ENCODE data around the gene TIGD3.

Gene TIGD3

GRCh38 chr11:65399249-65399648, 44.7 kb downstream of the TIGD3 start:
- Histone ChIP-seq H3K4me2 (ENCODE audit: low read length) (no peak overlapping the region), H3K27ac (ENCODE audit: low read depth, low read length, poor library complexity, severe bottlenecking) (no peak overlapping the region), H3K27me3 (ENCODE audit: insufficient read depth, low read length) (no peaks in the 10 kb centered on the region), H3K9me3 (ENCODE audit: low read length) (no peaks in the 10 kb centered on the region), H2AFZ (ENCODE audit: low read length) (no peak overlapping the region), H4K20me1 (ENCODE audit: insufficient read depth, low read length) (no peaks in the 10 kb centered on the region), H3K79me2 (ENCODE audit: insufficient read depth, low read length) (no peaks in the 10 kb centered on the region), H3K9ac (ENCODE audit: low read length) (no peak overlapping the region), H3K9me2 (ENCODE audit: low read depth, low read length) (no peaks in the 10 kb centered on the region), H3K36me3 (ENCODE audit: insufficient read depth, low read length) (peaks cover 75% of the 10 kb centered on the region), H3K4me3 (ENCODE audit: low read depth, low read length, poor library complexity, severe bottlenecking) (no peak overlapping the region), H3K4me1 (ENCODE audit: insufficient read depth, low read length, severe bottlenecking) (peaks cover 15% of the 10 kb centered on the region), H3F3A (ENCODE audit: insufficient read depth, low read length) (peaks cover 11% of the 10 kb centered on the region)
- TF ChIP-seq, protein P1, sequence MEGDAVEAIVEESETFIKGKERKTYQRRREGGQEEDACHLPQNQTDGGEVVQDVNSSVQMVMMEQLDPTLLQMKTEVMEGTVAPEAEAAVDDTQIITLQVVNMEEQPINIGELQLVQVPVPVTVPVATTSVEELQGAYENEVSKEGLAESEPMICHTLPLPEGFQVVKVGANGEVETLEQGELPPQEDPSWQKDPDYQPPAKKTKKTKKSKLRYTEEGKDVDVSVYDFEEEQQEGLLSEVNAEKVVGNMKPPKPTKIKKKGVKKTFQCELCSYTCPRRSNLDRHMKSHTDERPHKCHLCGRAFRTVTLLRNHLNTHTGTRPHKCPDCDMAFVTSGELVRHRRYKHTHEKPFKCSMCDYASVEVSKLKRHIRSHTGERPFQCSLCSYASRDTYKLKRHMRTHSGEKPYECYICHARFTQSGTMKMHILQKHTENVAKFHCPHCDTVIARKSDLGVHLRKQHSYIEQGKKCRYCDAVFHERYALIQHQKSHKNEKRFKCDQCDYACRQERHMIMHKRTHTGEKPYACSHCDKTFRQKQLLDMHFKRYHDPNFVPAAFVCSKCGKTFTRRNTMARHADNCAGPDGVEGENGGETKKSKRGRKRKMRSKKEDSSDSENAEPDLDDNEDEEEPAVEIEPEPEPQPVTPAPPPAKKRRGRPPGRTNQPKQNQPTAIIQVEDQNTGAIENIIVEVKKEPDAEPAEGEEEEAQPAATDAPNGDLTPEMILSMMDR (IDR thresholded peaks at IDR 0.05; ENCODE audit: low read length) = no peak
- TF ChIP-seq EZH2 (IDR thresholded peaks at IDR 0.05; ENCODE audit: borderline replicate concordance, low read length) = no peak

DNA sequence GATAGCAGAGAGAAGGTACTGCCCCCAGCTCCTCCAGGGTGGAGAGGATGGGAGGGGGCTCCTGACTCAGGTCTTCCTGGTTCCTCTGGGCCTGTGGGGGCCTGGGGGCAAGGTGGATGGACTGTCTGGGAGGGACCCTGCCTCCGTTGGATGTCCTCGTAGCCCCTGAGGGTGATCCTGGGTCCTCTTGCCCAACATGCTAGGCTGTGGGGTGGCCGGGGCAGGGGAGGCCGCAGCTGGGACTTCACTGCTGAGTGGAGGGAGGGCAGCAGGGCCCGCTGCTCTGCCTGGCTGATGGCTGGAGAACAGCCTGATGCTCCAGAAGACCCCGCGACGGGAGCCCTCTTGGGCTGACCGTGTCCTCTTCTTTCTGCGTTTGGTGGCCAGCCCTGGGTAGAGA, 45.3 kb downstream of the TIGD3 start:
- Histone ChIP-seq H3K4me3 (ENCODE audit: low read depth, low read length, poor library complexity, severe bottlenecking) (no peak overlapping the region), H3K9me2 (ENCODE audit: low read depth, low read length) (no peaks in the 10 kb centered on the region), H3K27ac (ENCODE audit: low read depth, low read length, poor library complexity, severe bottlenecking) (no peak overlapping the region), H3F3A (ENCODE audit: insufficient read depth, low read length) (peaks cover 11% of the 10 kb centered on the region), H3K9me3 (ENCODE audit: low read length) (no peaks in the 10 kb centered on the region), H3K36me3 (ENCODE audit: insufficient read depth, low read length) (peaks cover 75% of the 10 kb centered on the region), H2AFZ (ENCODE audit: low read length) (no peak overlapping the region), H3K79me2 (ENCODE audit: insufficient read depth, low read length) (no peaks in the 10 kb centered on the region), H3K9ac (ENCODE audit: low read length) (no peak overlapping the region), H3K4me2 (ENCODE audit: low read length) (no peak overlapping the region), H3K4me1 (ENCODE audit: insufficient read depth, low read length, severe bottlenecking) (peaks cover 20% of the 10 kb centered on the region), H3K27me3 (ENCODE audit: insufficient read depth, low read length) (no peaks in the 10 kb centered on the region), H4K20me1 (ENCODE audit: insufficient read depth, low read length) (no peaks in the 10 kb centered on the region)
- no peak for TF ChIP-seq EZH2 (IDR thresholded peaks at IDR 0.05; ENCODE audit: borderline replicate concordance, low read length)
- TF ChIP-seq, protein P1 (IDR thresholded peaks at IDR 0.05; ENCODE audit: low read length) = no peak

- H3K27me3 ChIP-seq (ENCODE audit: insufficient read depth, low read length) = no peaks in the 10 kb centered on the region
- peaks cover 20% of the 10 kb centered on the region for H3K4me1 ChIP-seq (ENCODE audit: insufficient read depth, low read length, severe bottlenecking)
- TF ChIP-seq, protein P1 (IDR thresholded peaks at IDR 0.05; ENCODE audit: low read length) = no peak
- TF ChIP-seq EZH2 (IDR thresholded peaks at IDR 0.05; ENCODE audit: borderline replicate concordance, low read length) = no peak
- H3K27ac ChIP-seq (ENCODE audit: low read depth, low read length, poor library complexity, severe bottlenecking) = peak overlapping the region; percentile 32
- no peak overlapping the region for H3K9ac ChIP-seq (ENCODE audit: low read length)
- no peak overlapping the region for H3K4me2 ChIP-seq (ENCODE audit: low read length)
- no peak overlapping the region for H3K4me3 ChIP-seq (ENCODE audit: low read depth, low read length, poor library complexity, severe bottlenecking)
- no peaks in the 10 kb centered on the region for H3K9me3 ChIP-seq (ENCODE audit: low read length)
- no peaks in the 10 kb centered on the region for H3K79me2 ChIP-seq (ENCODE audit: insufficient read depth, low read length)
- no peak overlapping the region for H2AFZ ChIP-seq (ENCODE audit: low read length)
- H4K20me1 ChIP-seq (ENCODE audit: insufficient read depth, low read length) = no peaks in the 10 kb centered on the region
- H3K36me3 ChIP-seq (ENCODE audit: insufficient read depth, low read length) = peaks cover 77% of the 10 kb centered on the region
- peaks cover 11% of the 10 kb centered on the region for H3F3A ChIP-seq (ENCODE audit: insufficient read depth, low read length)
- no peaks in the 10 kb centered on the region for H3K9me2 ChIP-seq (ENCODE audit: low read depth, low read length)
Observed at GRCh38 chr11:65400307-65401072, 45.9 kb downstream of the TIGD3 start.
